Fibroblast of lung (primary cell): ENCODE measurements around the gene RTN1.

Source experiments
- EZH2 ChIP-seq: IDR thresholded peaks from 2 replicates; pipeline ENCODE4 v1.5.1; 2012; ENCODE audit warnings: low read length, control low read depth, mild to moderate bottlenecking; ENCODE audit errors: missing control alignments
- TF ChIP-seq, protein P1 (sequence below), 2 donors: IDR thresholded peaks in 1 of 2; conservative IDR thresholded peaks in 1 of 2; 1 replicate in 1 of 2; 2 replicates in 1 of 2; pipeline ENCODE4 v1.5.1; 2011 to 2012; ENCODE audit warnings: low read length in 2 of 2, control low read depth in 1 of 2, inconsistent platforms in 1 of 2, low read depth in 1 of 2, mild to moderate bottlenecking in 1 of 2

DNA sequence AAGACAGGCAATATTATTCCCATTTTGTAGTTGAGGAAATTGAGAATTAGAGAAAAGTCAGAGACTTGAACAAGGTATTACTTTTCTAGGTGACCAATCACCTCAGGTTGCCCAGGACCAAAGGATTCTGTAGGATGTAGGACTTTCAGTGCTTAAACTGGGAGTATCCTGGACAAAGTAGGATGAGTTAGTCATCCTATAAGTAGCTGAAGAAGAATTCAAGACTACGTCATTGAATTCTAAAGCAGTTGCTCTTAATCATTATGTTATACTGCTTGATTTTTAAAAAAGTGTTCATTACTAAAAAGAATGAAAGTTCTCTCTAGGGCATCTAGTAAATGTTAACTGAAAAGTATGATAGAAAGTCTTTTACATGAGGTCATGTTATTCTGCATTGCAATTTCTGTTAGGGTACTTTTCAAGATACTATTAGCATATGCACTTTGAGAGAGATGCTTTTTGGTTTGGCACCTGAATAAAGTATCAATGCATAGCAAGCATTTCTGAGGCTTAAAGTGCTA lies 101.7 kb downstream of the RTN1 start:
- TF ChIP-seq, protein P1, sequence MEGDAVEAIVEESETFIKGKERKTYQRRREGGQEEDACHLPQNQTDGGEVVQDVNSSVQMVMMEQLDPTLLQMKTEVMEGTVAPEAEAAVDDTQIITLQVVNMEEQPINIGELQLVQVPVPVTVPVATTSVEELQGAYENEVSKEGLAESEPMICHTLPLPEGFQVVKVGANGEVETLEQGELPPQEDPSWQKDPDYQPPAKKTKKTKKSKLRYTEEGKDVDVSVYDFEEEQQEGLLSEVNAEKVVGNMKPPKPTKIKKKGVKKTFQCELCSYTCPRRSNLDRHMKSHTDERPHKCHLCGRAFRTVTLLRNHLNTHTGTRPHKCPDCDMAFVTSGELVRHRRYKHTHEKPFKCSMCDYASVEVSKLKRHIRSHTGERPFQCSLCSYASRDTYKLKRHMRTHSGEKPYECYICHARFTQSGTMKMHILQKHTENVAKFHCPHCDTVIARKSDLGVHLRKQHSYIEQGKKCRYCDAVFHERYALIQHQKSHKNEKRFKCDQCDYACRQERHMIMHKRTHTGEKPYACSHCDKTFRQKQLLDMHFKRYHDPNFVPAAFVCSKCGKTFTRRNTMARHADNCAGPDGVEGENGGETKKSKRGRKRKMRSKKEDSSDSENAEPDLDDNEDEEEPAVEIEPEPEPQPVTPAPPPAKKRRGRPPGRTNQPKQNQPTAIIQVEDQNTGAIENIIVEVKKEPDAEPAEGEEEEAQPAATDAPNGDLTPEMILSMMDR (conservative IDR thresholded peaks at IDR 0.05 in 1 of 2, IDR thresholded peaks at IDR 0.05 in 1 of 2; ENCODE audit: low read depth in 1 of 2, low read length in 2 of 2) = no peak
- no peak for TF ChIP-seq EZH2
